GM18861 (cell line): ENCODE data around the gene AKIRIN2.

Experiments used
- ATAC-seq: cut with Tn5 transposase; IDR thresholded peaks from one replicate; pipeline ENCODE4 v1.9.1; 2021; ENCODE audit not compliant: unreplicated experiment

Gene AKIRIN2

DNA sequence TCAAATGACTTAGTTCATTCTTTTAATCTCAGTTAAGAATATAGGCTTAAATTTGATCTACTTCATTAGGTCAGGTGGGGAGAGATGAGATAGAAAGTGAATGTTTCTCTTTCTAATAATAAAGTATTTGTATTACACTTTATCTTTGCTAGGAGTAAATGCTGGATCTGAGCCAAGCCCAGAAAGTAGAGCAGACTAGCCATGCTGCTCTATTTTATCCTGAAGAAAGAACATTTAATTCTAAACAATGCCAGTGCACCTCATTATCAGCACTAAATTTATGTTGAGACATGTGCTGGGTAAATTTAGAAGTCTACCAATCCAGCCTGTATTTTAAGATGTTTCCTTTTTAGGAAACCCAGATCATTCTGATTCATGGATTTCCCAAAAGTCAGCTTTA lies 43.5 kb downstream of the AKIRIN2 start:
- ATAC-seq = no peak

DNA sequence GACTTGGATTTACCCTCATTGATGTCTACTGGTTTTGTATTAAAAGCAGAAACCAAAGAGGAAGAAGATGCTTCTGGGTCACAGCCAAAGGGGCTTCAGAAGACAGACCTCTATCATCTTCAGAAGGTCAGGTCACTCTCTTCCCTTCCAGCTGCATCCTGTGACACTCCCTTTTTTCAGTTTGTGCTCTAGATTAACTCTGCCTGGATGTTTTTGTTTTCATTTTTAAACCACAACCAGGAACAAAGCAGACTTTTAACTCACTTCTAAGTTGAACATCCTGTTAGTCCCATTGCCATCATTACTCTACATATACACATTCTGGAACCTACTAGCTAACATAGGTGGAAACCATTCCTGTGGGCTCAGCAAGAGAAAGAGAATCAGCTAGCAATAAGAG lies 45.2 kb downstream of the AKIRIN2 start:
- ATAC-seq = peak; percentile 68

DNA sequence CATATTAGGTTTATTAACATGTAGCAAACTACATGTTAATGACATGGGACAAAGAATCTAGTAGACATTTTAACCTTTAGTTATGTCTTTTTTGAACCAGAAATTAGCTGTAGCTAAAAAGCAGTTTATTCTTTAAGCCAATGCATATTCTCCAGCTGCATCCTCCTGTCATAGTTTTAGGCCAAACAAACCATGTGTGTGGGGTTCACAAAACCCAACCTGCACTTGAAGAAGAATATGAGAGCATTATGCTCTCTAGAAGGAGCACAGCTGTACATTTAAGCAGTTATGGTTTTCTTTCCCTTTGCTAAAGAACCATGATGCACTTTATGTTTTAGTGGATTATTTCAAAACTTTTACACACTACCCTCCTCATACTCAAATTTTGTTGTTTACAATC lies 46.2 kb downstream of the AKIRIN2 start:
- no peak for ATAC-seq

- ATAC-seq = no peak
Measured at GRCh38 chr6:87654875-87655454, 47.1 kb downstream of the AKIRIN2 start.

DNA sequence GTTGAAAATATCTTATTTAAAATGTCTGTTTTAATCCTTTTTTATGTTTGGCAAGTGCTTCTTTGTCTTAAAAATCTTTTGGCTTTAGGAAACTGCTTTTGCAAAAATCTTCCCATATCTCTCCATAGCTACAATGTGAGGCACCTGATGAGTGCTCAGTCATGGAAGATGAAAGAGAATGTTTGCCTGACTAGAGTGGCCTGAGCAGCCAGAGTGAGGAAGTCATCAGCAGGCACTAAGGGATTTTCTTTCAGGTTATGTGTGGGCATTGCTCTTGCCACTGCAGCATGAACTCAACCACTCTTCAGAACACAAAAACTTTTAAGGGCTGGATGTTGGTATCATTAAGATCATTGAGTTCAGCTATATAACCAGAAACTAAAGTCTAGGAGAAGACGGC lies 47.9 kb downstream of the AKIRIN2 start:
- ATAC-seq = no peak

DNA sequence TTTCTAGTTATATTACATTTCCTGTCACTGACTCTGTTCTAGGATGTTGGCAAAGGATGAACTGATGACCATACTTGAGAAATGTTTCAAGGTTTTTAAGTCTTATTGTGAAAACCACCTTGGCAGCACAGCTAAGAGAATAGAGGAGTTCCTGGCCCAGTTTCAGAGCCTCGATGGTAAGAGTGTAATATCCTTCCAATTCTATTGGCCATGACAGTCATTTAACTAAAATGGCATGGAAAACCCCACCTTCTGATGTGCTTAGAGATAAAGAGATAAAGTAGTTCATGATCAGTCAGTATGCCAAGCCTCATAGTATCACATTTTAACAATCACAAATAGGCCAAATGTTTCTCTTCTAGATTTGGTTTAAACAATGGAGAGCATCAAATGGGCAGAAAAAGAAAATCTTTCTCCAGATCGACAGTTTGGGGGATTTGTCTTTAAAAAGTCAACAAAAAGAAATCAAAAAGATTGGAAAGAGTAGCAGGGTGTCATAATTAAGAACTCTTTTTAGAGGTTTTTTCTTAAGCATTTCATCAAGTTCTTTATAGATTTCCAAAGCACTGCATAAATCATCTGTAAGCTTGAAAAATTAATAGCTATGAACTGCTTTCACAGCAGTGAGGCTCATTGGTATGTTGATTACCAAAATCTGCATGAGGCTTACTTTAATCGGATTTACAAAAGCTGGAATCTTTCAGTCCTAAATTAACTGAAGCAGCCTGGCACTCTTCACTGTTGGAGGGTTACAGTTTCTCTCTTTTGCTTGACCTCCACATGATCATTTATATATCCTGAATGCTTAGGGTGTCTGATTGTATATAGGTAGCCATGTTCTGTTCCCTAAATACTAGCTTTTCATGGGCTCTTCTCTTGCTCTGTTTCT lies 48.7 kb downstream of the AKIRIN2 start:
- ATAC-seq = no peak

DNA sequence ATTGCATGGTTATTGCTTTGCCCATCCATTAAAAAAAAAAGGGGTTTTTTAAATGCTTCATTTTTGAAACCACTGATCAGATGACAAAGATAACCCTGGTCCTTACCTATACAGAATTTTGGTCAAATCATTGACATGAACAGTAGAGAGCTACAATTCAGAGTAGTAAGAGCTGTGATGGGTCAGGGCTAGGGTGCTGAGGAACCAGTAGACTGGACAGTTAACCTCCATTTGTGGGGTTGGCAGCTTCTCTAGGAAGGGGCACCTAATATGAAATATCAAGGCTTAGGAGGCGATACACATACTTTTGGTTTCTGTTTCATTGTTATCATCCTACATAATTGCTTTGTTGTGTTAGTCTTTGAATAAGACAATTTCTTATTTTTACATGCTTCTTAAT lies 57.0 kb downstream of the AKIRIN2 start:
- no peak for ATAC-seq

DNA sequence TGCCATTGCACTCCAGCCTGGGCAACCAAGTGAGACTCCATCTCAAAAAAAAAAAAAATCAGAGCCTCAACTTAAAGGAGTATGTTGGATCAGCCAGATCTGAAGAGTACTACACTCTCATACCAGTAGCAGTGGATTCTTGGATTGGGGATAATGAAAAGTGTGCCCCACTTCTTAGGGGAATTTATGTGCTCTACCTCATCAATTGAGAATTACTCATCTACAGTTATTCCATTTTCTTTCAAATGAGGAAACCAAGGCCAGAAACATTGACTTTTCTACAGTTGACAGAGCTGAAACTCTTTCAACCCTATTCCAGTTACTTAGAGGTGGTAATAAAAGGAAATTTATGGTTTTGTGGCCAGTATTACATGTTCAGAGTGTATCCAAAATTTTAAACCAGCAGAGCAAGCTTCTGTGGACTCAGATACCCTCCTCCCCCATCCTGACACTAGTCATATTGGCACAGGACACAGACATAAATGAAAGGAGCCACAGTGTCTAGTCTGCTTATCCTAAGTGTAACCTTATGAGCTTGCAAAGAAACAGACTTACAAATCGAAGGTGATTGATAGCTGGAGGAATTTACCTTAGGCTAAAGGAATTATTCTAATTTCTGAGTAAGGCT lies 60.9 kb downstream of the AKIRIN2 start:
- no peak for ATAC-seq

DNA sequence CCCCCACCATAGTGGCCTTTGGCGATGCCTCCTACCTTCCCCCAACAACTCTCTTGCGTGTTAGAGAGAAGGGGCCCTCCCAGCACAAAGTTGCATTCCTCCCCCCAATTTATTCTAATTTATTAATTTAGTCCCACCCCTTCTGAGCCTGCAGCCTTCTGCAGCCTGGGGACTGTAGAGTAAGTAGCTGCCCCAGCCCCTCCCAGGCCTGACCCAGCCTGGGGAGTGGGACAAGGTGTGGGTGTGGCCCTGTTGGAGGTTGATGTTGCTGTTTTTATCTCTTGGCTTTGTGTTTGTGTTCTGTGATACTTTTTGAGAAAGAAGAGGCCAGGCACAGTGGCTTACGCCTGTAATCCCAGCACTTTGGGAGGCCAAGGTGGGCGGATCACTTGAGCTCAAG lies 62.7 kb downstream of the AKIRIN2 start:
- no peak for ATAC-seq

- no peak for ATAC-seq
Measured at GRCh38 chr6:87637106-87637505, 64.9 kb downstream of the AKIRIN2 start.

GRCh38 chr6:87636315-87636714 lies 65.7 kb downstream of the AKIRIN2 start:
- ATAC-seq = no peak

DNA sequence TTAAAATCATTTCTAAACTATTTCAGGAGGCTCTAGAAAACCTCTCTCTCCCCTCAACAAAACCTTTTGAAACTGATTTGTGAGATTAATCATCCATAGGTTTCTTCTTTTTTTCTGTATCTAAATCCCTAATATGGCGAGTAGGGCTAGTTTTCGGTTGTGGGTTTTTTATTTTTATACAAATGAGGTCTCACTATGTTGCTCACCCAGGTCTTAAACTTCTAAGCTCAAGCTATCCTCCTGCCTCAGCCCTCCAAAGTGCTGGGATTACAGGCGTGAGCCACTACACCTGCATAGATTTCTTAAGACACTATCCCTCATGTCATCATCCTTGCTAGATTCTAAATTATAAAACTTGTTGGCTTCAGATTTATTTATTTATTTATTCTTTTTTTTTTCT lies 68.2 kb downstream of the AKIRIN2 start:
- no peak for ATAC-seq

- ATAC-seq = no peak
Measured at GRCh38 chr6:87630746-87631145, 71.3 kb downstream of the AKIRIN2 start.

GRCh38 chr6:87628881-87629280 lies 73.2 kb downstream of the AKIRIN2 start:
- no peak for ATAC-seq

DNA sequence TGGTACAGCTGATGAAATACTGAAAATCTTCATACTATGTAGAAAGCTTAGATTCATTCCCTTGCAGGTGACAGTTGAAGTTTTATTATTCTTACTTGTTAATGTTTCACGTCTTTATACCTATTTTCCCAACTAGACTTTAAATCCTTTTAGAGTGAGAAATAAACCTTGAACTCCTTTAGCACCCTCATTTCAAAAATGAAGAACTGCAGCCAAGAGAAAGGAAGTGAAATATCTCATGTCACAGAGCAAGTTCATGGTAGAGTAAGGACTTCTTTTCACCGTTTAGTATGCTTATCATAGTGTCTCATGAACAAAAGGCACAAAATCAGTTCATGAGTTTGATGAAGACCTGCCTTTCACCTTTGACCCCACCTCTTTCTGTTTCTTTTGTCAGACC lies 73.6 kb downstream of the AKIRIN2 start:
- ATAC-seq = no peak
